ENCODE results near the gene FAF1. TPM values are rescaled to one million over a fixed set of nuclear protein-coding genes. Genes with fewer than 3 reads are reported as not detected.

Gene FAF1
- total RNA-seq, 1 donor from 2014 or later, result 52.7 TPM

DNA sequence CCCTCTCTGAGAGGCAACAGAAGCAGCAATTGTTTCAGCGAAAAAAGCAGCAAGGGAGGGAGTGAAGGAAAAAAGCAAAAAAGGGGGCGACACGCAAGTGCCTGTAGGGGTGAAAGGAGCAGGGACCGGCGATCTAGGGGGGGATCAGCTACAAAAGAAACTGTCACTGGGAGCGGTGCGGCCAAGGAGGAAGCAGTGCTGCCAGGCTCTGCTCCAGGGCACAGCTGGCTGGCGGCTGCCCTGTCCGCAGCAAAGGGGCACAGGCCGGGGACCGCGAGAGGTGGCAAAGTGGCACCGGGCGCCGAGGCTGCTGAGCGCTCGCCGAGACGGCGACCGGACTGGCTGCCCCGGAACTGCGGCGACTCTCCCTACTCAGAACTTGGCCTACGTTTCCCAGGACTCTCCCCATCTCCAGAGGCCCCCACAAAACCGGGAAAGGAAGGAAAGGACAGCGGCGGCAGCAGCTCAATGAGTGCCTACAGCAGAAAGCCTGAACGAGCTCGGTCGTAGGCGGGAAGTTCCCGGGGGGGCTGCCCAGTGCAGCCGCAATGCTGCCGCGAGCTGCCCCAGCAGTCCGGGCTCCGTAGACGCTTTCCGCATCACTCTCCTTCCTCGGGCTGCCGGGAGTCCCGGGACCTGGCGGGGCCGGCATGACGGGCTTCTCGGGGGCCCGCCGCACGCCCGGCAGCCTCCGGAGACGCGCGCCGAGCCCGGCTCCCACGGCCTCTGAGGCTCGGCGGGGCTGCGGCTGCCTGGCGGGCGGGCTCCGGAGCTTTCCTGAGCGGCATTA, 8.9 kb upstream of the FAF1 start:
- H3K4me3 ChIP-seq (ENCODE audit: low read depth, low read length), result peak overlapping the region; percentile 88
- no peaks in the 10 kb centered on the region for H3K27me3 ChIP-seq (ENCODE audit: control insufficient read depth, insufficient read depth, low read length)
- H3K36me3 ChIP-seq (ENCODE audit: control insufficient read depth, insufficient read depth, low read length), result no peaks in the 10 kb centered on the region
- FAIRE-seq, result no peak
- peak; percentile 32 for DNase-seq (ENCODE audit: low read depth)
- TF ChIP-seq, protein P1, sequence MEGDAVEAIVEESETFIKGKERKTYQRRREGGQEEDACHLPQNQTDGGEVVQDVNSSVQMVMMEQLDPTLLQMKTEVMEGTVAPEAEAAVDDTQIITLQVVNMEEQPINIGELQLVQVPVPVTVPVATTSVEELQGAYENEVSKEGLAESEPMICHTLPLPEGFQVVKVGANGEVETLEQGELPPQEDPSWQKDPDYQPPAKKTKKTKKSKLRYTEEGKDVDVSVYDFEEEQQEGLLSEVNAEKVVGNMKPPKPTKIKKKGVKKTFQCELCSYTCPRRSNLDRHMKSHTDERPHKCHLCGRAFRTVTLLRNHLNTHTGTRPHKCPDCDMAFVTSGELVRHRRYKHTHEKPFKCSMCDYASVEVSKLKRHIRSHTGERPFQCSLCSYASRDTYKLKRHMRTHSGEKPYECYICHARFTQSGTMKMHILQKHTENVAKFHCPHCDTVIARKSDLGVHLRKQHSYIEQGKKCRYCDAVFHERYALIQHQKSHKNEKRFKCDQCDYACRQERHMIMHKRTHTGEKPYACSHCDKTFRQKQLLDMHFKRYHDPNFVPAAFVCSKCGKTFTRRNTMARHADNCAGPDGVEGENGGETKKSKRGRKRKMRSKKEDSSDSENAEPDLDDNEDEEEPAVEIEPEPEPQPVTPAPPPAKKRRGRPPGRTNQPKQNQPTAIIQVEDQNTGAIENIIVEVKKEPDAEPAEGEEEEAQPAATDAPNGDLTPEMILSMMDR (IDR thresholded peaks at IDR 0.05; ENCODE audit: insufficient read depth, low read length, severe bottlenecking), result no peak

DNA sequence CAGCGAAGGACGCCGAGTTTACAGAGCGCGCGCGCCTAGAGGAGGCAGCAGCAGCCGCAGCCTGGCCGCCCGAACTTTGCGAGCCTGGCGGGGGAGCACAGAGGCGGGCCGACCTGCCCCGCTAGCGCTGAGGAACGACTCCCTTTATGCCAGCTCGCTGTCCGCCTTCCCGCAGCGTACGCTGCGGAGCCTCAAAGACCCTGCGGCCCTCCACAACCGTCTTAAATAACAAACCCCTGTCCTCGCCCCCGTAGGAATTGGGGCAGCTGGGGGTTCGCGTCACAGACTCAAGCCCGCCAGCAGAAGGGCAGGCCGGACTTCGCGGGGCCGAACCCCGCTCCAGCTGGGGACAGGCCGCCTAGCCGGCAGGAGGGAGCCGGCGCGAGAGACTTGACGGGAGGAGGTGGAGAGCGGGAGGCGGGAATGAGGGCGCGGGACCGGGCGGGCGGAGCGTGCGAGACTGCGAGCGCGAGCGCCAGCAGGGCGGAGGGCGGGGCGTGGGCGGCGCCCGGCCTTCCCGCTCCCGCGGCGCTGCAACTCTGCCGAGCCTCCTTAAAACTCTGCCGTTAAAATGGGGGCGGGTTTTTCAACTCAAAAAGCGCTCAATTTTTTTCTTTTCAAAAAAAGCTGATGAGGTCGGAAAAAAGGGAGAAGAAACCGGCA, 8.2 kb upstream of the FAF1 start:
- no peaks in the 10 kb centered on the region for H3K36me3 ChIP-seq (ENCODE audit: control insufficient read depth, insufficient read depth, low read length)
- TF ChIP-seq, protein P1 (IDR thresholded peaks at IDR 0.05; ENCODE audit: insufficient read depth, low read length, severe bottlenecking), result peak; percentile 49
- FAIRE-seq (no peak), DNase-seq (ENCODE audit: low read depth) (peak; percentile 73)
- peak overlapping the region; percentile 88 for H3K4me3 ChIP-seq (ENCODE audit: low read depth, low read length)
- no peaks in the 10 kb centered on the region for H3K27me3 ChIP-seq (ENCODE audit: control insufficient read depth, insufficient read depth, low read length)

DNA sequence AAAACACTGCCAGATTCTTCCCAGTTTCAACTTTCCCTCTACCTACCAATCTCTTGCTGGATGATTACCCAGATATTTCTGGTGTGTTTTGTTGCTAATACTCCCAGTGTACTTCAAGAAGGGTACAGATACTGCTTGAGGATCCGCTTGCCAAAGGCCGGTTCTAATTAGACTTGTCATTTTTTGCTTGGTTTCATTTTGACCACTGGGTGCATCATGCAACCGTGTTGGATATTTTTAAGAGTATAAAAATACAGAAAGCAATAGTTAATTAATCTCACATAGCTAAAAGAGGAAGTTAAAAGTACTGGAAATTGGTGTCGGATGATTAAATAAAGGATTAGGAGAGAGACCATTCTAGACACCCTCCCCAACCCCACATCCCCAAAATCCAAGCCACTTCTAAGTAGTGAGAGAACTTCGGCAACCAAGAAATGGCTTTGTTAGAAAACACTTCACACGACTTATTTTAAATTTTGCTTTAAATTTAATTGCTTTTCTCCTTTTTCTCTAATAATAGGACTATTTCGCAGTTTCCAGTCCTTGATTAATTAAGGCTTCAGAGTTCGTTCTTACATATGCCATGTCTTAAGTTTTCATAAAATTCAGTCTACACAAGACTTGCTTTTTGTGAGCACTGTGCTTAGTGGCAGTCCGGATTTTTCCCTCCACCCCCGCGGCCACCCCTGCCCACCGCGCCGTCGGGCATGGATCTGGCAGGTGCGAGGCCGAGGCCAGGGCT, 7.5 kb upstream of the FAF1 start:
- no peaks in the 10 kb centered on the region for H3K36me3 ChIP-seq (ENCODE audit: control insufficient read depth, insufficient read depth, low read length)
- DNase-seq (ENCODE audit: low read depth) (no peak), FAIRE-seq (no peak)
- no peaks in the 10 kb centered on the region for H3K27me3 ChIP-seq (ENCODE audit: control insufficient read depth, insufficient read depth, low read length)
- H3K4me3 ChIP-seq (ENCODE audit: low read depth, low read length), result peak overlapping the region; percentile 88
- TF ChIP-seq, protein P1 (IDR thresholded peaks at IDR 0.05; ENCODE audit: insufficient read depth, low read length, severe bottlenecking), result no peak

DNA sequence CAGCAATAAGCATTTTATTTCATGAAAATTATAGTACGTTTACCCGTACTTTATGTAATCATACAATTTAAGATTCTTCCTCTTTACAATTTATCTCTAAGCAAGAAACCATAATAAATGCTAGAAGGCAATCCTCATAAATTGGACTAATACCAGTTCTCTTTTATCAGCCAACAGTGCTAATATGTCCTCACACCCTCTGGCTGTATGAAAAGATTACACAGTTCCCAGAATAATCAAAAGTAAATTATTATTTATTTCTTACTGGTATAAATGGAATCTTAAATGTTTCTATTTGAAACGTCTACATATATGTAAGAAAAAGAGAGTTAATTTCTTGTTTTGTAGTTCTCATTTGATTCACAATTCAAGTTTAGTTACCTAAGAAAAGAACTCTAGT, 6.9 kb upstream of the FAF1 start:
- H3K27me3 ChIP-seq (ENCODE audit: control insufficient read depth, insufficient read depth, low read length), result no peaks in the 10 kb centered on the region
- DNase-seq (ENCODE audit: low read depth) (no peak), FAIRE-seq (no peak)
- no peak overlapping the region for H3K4me3 ChIP-seq (ENCODE audit: low read depth, low read length)
- TF ChIP-seq, protein P1 (IDR thresholded peaks at IDR 0.05; ENCODE audit: insufficient read depth, low read length, severe bottlenecking), result no peak
- H3K36me3 ChIP-seq (ENCODE audit: control insufficient read depth, insufficient read depth, low read length), result no peaks in the 10 kb centered on the region

DNA sequence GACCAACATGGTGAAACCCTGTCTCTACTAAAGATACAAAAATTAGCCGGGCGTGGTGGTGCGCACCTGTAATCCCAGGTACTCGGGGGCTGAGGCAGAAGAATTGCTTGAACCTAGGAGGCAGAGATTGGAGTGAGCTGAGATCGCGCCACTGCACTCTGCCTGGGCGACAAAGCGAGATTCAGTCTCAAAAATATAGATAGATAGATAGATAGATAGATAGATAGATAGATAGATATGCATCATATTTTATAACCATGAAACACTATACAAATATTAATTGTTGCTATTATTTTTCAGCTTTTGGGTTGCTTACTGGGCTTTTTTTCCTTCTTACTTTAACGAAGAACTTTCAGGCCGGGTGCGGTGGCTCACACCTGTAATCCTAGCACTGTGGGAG, 4.8 kb upstream of the FAF1 start:
- TF ChIP-seq, protein P1 (IDR thresholded peaks at IDR 0.05; ENCODE audit: insufficient read depth, low read length, severe bottlenecking), result no peak
- DNase-seq (ENCODE audit: low read depth) (no peak), FAIRE-seq (no peak)
- Histone ChIP-seq H3K27me3 (ENCODE audit: control insufficient read depth, insufficient read depth, low read length) (no peaks in the 10 kb centered on the region), H3K36me3 (ENCODE audit: control insufficient read depth, insufficient read depth, low read length) (no peaks in the 10 kb centered on the region), H3K4me3 (ENCODE audit: low read depth, low read length) (no peak overlapping the region)

Measured in bronchial epithelial cell (primary cell).